Measurements from ENCODE around the gene SLCO3A1.

GRCh38 chr15:91916051-91916450 is 62.5 kb downstream of the SLCO3A1 start:
- TF ChIP-seq POLR2A (IDR thresholded peaks at IDR 0.05; ENCODE audit: low read length), result no peak
- TF ChIP-seq GATA1 (IDR thresholded peaks at IDR 0.05; ENCODE audit: low read depth, low read length), result no peak

Data from erythroblast (primary cell).